Vagina (tissue), 2 donors: ENCODE results near the gene ZNF548.

Experiments used
- CTCF ChIP-seq, 3 experiments: fragments of 450-650 bp in 2 of 3; fragments of 200-600 bp in 1 of 3; sonication (generic) in 1 of 3; IDR thresholded peaks; one replicate each; pipeline ENCODE4 v1.5.1; 2017 to 2019; ENCODE audit warnings: antibody characterized with exemption in 3 of 3, mild to moderate bottlenecking in 2 of 3, moderate library complexity in 2 of 3
- POLR2A ChIP-seq, 2 donors: fragments of 450-650 bp; IDR thresholded peaks; one replicate each; pipeline ENCODE4 v1.6.1; 2017; ENCODE audit warnings: antibody characterized with exemption in 2 of 2, mild to moderate bottlenecking in 2 of 2, moderate library complexity in 2 of 2

DNA sequence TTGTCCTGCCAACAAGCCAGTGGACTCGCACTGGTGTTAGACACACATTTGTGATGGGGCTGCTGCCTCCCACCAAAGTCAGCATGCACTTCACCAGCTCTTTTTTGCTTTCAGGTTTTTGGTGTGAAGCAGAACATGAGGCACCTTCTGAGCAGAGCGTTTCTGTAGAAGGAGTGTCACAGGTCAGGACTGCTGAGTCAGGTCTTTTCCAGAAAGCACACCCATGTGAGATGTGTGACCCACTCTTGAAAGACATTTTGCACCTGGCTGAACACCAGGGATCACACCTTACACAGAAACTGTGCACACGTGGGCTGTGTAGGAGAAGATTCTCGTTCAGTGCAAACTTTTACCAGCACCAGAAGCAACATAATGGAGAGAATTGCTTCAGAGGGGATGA lies 33.7 kb upstream of the ZNF548 start:
- no peak for TF ChIP-seq CTCF (IDR thresholded peaks at IDR 0.05)
- no peak for TF ChIP-seq POLR2A (IDR thresholded peaks at IDR 0.05)
